Measurements from ENCODE around the gene FCHO2.
"Not testable (repeated sequence)": the region's sequence is repeated elsewhere in the genome, so short reads cannot be mapped to it uniquely, and the experiment has no call there.

The FCHO2 gene

GRCh38 chr5:72994578-72994977 is 38.7 kb downstream of the FCHO2 start:
- no peak for TF ChIP-seq CTCF (IDR thresholded peaks at IDR 0.05; ENCODE audit: insufficient read depth, missing control alignments)
- FAIRE-seq = no peak
- DNase-seq (ENCODE audit: insufficient read length, low spot score) = no peak

- TF ChIP-seq CTCF (IDR thresholded peaks at IDR 0.05; ENCODE audit: insufficient read depth, missing control alignments) = no peak
- FAIRE-seq (no peak), DNase-seq (ENCODE audit: insufficient read length, low spot score) (no peak)
These were observed 40.8 kb downstream of the FCHO2 start for GRCh38 chr5:72996632-72997031.

GRCh38 chr5:72999916-73000315 is 44.1 kb downstream of the FCHO2 start:
- TF ChIP-seq CTCF (IDR thresholded peaks at IDR 0.05; ENCODE audit: insufficient read depth, missing control alignments) = no peak
- FAIRE-seq (no peak), DNase-seq (ENCODE audit: insufficient read length, low spot score) (no peak)

GRCh38 chr5:73005886-73006285 is 50.0 kb downstream of the FCHO2 start:
- TF ChIP-seq CTCF (IDR thresholded peaks at IDR 0.05; ENCODE audit: insufficient read depth, missing control alignments) = no peak
- no peak for FAIRE-seq
- DNase-seq (ENCODE audit: insufficient read length, low spot score) = no peak

- TF ChIP-seq CTCF (IDR thresholded peaks at IDR 0.05; ENCODE audit: insufficient read depth, missing control alignments) = no peak
- FAIRE-seq (no peak), DNase-seq (ENCODE audit: insufficient read length, low spot score) (no peak)
These were observed 51.2 kb downstream of the FCHO2 start for GRCh38 chr5:73007051-73007450.

- DNase-seq (ENCODE audit: insufficient read length, low spot score) (no peak), FAIRE-seq (no peak)
- no peak for TF ChIP-seq CTCF (IDR thresholded peaks at IDR 0.05; ENCODE audit: insufficient read depth, missing control alignments)
These were observed 53.0 kb downstream of the FCHO2 start for GRCh38 chr5:73008831-73009230.

GRCh38 chr5:73011612-73012011 is 55.8 kb downstream of the FCHO2 start:
- not testable (repeated sequence) for DNase-seq (ENCODE audit: insufficient read length, low spot score); FAIRE-seq

GRCh38 chr5:73018892-73019291 is 63.1 kb downstream of the FCHO2 start:
- FAIRE-seq = no peak
- TF ChIP-seq CTCF (IDR thresholded peaks at IDR 0.05; ENCODE audit: insufficient read depth, missing control alignments) = no peak
- DNase-seq (ENCODE audit: insufficient read length, low spot score) = no peak

Data from D721Med (cell line).